ENCODE data around the gene BTBD17. TPM values are rescaled to one million over a fixed set of nuclear protein-coding genes. Genes with fewer than 3 reads are reported as not detected.
A peak's percentile ranks its signal among the peaks of the same experiment; 100 is the strongest.

Gene BTBD17
- total RNA-seq, 1 experiment from 2014 or later = not detected

DNA sequence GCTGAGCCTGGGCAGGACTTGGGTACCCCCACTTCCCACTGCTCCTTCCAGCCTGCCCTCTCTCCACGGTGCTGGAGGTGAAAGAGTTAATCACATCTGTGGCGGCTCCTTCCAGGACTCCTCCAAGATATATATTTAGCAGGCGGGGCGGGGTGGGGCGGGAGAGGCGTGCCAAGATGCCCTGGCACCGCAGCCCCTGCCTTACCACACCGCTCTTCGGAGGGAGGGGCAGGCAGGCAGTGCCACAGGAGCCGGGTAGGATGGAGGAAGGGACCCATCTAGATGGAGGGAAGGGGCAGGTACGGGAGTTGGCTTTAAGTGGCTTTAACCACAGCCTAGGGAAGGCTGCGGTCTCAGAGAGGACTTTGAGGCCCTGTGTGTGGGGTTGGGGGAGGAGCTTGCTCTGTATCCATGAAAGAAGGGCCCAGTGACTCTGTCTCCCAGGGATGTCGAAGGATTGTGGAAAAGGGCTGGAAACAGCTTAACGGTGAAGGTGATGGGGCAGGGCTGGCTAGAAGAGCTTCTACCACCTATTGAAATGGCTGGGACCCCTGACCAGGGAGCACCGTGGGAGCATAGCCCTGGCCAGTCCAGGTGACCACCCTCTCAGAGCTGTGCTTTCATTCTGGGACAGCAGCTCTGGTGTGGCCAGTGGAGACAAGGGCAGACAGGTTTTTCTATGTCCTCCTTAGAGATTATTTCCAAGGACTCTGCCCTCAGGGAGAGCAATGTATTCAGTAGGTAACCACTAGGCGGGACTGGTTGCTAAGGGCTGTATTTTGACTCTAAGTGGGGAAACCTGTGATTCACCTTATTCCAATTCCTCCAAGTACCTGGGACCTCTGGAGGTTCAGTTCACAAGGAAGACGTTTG, 18.7 kb upstream of the BTBD17 start:
- H3K36me3 ChIP-seq (ENCODE audit: control insufficient read depth in 1 of 2, insufficient read depth in 2 of 2, low read length in 2 of 2) = no peaks in the 10 kb centered on the region
- no peaks in the 10 kb centered on the region for H3K79me2 ChIP-seq (ENCODE audit: insufficient read depth, low read length)
- POLR2A ChIA-PET = interaction anchor here (1.1 to 3.4 kb wide), 4 partner anchors 11 to 75 kb away, joined by 3 to 27 read pairs (median 4); no protein-coding TSS in a partner anchor
- RAD21 ChIA-PET (ENCODE audit: low non-redundant PET in 1 of 2, low total read pairs in 2 of 2, uncharacterized antibody in 2 of 2, unreplicated experiment in 2 of 2) = interaction anchor here (1.2 to 3.0 kb wide), 6 partner anchors 12 to 78 kb away, joined by 3 to 61 read pairs (median 18); partner anchors contain the start of gene GPR142 (in 1 of the 2)
- peak overlapping the region; percentile 24 to 45 for H3K4me3 ChIP-seq (replicated peaks in 1 of 2; ENCODE audit: low read depth in 1 of 2, low read length in 2 of 2)
- peak overlapping the region; percentile 36 for H3K9ac ChIP-seq (ENCODE audit: low read length)
- H3K9me2 ChIP-seq (ENCODE audit: insufficient read depth) = no peaks in the 10 kb centered on the region
- H2AFZ ChIP-seq (ENCODE audit: low read depth, low read length, poor library complexity, severe bottlenecking) = peak overlapping the region; percentile 88
- TF ChIP-seq RAD21 (IDR thresholded peaks at IDR 0.05; ENCODE audit: low read depth) (peak; percentile 71), FOSL1 (IDR thresholded peaks at IDR 0.05; ENCODE audit: low read depth) (no peak)
- TF ChIP-seq, protein P1, sequence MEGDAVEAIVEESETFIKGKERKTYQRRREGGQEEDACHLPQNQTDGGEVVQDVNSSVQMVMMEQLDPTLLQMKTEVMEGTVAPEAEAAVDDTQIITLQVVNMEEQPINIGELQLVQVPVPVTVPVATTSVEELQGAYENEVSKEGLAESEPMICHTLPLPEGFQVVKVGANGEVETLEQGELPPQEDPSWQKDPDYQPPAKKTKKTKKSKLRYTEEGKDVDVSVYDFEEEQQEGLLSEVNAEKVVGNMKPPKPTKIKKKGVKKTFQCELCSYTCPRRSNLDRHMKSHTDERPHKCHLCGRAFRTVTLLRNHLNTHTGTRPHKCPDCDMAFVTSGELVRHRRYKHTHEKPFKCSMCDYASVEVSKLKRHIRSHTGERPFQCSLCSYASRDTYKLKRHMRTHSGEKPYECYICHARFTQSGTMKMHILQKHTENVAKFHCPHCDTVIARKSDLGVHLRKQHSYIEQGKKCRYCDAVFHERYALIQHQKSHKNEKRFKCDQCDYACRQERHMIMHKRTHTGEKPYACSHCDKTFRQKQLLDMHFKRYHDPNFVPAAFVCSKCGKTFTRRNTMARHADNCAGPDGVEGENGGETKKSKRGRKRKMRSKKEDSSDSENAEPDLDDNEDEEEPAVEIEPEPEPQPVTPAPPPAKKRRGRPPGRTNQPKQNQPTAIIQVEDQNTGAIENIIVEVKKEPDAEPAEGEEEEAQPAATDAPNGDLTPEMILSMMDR (IDR thresholded peaks at IDR 0.05 in 2 of 3, conservative IDR thresholded peaks at IDR 0.05 in 1 of 3; ENCODE audit: borderline replicate concordance in 1 of 3, insufficient read depth in 1 of 3, low read depth in 2 of 3, low read length in 2 of 3) = peak; percentile 25 to 52 (median 27); a peak in 2 of 6 replicates
- ATAC-seq (peak; percentile 70), DNase-seq (ENCODE audit: low read depth, low spot score) (peak; percentile 54)
- no TSS peak for BruUV-seq (replicated peaks)
- peak overlapping the region; percentile 76 for H3K4me2 ChIP-seq (ENCODE audit: low read length)
- H4K20me1 ChIP-seq (ENCODE audit: insufficient read depth) = no peaks in the 10 kb centered on the region
- peak overlapping the region; percentile 43; the same call in 1 of the 2 replicates for H3K27ac ChIP-seq (ENCODE audit: low read depth, low read length)
- CTCF ChIA-PET = interaction anchor here (0.7 to 5.0 kb wide), 20 partner anchors 11 to 357 kb away, joined by 3 to 114 read pairs (median 8); partner anchors contain the start of genes BTBD17, CD300H, CD300LB and GPR142
- no peaks in the 10 kb centered on the region for H3K9me3 ChIP-seq (ENCODE audit: control insufficient read depth in 1 of 2, insufficient read depth in 1 of 2, low read depth in 1 of 2, low read length in 2 of 2)
- intact Hi-C loops (cut with micrococcal nuclease) = no loop called here
- peaks cover 19 to 26% of the 10 kb centered on the region in 2 experiments for H3K4me1 ChIP-seq (ENCODE audit: control insufficient read depth in 1 of 2, insufficient read depth in 2 of 2, low read length in 2 of 2)
- peaks cover 8% of the 10 kb centered on the region; the same call in 1 of the 2 replicates for H3K27me3 ChIP-seq (ENCODE audit: insufficient read depth, low read length)

Data from HCT116 (cell line).